GM21529 (cell line): ENCODE results near the gene DBH.

Experiments
- ATAC-seq: cut with Tn5 transposase; IDR thresholded peaks from one replicate; pipeline ENCODE4 v1.9.1; 2021; ENCODE audit not compliant: unreplicated experiment

DBH gene

DNA sequence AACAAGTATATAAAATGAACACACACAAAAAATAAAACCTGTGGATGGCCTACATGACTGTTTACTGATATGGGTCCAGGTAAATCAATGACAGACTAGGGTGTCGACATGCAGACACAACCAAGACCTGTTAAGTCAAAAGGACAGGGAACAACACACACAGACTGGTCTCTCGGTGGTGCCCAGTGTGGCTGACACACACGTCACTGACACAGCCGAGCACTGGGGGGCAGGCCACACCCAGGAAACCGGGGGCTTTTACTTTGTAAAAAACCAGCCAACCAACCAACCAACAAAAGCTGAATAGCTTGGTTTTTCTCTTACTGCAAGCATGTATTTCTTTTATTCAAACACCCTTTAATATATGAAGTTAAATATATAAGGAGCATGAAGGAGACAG lies 31.9 kb upstream of the DBH start:
- ATAC-seq = no peak

GRCh38 chr9:133604856-133605255 lies 31.3 kb upstream of the DBH start:
- ATAC-seq = no peak

DNA sequence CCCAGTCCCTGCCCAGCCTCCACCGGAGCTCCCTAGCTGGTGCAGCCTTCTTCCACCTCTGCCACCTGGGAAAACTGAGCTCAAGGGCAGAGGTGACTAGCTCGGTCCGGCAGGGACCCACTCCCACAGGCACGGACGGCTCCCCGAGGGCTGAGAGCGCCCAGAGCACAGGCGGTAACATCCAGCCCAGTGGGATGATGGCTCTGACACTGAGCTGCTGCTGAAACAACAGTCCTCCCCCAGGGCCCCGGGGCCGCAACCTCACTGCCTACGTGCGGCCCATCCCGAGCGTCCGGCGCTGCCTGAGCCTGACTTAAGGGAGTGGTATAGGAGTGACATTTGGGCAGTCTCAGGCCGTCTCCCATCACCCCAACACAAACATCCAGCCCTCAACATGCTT lies 30.7 kb upstream of the DBH start:
- ATAC-seq = no peak

DNA sequence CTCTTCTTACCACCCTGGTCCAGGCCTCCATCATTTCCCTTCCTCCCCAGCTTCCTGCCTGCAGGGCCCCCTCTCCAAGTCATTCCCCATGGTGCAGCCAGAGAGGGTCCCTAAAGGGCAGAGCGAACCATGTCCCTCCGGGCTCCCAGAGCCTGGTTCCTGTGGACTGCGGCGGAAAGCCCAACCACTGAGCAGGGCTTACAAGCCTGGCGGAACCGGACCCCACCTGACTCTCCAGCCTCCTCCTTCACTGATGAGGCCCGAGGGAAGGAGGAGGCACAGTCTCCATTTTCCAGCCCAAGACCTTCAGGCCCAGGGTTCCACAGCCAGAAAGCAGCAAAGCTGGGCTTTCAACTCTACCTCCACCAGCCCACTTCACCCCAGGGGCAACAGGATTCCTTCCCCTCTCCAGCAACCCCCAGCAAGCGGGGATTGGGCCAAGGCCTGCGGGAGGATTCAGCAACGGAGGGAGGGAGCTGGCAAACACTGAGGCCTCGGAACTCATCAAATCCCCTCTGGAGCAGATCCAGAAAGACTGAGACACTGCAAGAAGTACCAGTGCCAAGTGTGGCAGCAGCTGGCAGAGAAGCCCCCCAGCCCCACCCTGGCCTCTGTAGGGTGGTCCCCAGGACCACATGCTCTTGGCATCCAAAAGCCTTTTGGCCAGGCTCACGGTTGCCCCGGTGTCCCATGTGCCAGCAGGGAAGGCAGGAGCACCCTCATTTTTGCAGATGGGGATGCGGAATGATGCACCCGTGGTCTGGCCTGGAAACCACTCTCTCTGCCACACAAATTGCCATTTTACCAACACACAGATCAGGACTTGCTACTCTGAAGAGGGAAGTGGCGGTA lies 30.1 kb upstream of the DBH start:
- ATAC-seq = no peak

- ATAC-seq = no peak
Observed at GRCh38 chr9:133606708-133607025, 29.5 kb upstream of the DBH start.

- no peak for ATAC-seq
Observed at GRCh38 chr9:133607381-133607780, 28.8 kb upstream of the DBH start.

DNA sequence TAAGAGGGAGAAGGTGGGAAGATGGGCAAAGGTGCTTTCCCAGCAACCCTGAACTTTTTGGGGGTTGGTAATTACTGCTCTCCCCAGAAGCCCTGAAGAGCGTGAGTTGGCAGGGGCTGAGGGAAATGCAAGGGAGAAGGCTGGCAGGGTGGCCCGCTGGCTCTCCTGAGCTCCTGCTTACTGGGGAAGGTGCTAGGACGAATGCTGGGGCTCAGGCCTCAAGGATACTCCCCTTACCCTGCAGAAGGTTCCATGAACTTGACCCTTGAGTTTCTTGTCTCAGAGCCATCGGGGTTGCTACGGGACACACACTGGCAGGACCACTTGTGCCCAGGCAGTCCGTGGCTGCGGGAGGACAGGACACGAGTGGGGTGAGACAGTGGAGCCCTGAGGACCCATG lies 28.2 kb upstream of the DBH start:
- ATAC-seq = no peak

DNA sequence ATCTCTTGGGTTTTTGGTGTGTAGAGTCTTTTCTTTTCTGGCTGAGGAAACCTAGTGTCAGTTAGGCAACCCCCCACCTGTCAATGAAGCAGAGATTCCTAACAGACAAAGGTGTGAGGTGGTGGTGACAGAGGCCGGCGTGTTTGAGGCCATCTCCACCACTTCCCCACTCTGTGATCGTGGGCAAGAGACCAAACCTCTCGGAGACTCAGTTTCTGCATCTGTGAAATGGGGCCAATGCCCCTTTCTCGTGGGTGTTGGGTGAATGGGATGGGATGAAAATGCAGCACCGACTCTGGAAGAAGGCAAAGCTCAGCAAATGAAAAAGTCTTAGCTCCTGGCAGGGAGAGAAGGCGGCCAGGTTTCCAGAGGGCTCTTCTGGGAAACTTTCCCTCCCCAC lies 27.8 kb upstream of the DBH start:
- no peak for ATAC-seq

DNA sequence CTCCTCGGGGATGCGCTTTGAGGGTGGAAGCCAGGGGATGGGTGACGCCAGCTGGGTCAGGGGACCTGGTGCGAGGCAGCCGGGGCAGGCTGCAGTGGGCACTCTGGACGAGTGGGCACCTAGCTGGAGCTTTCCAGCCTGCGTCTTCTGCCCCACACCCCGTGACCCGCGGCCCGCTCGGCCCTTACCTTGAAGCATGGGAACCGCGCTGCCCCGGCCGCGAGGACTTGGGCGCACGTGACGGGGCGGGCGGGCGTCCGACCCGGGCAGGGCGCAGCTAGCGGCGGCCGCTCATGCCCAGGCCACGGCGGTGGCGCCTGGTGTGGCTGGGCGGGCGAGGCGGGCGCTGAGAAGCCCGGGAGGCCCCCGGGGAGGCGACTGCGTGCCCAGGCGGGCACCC lies 27.3 kb upstream of the DBH start:
- no peak for ATAC-seq

DNA sequence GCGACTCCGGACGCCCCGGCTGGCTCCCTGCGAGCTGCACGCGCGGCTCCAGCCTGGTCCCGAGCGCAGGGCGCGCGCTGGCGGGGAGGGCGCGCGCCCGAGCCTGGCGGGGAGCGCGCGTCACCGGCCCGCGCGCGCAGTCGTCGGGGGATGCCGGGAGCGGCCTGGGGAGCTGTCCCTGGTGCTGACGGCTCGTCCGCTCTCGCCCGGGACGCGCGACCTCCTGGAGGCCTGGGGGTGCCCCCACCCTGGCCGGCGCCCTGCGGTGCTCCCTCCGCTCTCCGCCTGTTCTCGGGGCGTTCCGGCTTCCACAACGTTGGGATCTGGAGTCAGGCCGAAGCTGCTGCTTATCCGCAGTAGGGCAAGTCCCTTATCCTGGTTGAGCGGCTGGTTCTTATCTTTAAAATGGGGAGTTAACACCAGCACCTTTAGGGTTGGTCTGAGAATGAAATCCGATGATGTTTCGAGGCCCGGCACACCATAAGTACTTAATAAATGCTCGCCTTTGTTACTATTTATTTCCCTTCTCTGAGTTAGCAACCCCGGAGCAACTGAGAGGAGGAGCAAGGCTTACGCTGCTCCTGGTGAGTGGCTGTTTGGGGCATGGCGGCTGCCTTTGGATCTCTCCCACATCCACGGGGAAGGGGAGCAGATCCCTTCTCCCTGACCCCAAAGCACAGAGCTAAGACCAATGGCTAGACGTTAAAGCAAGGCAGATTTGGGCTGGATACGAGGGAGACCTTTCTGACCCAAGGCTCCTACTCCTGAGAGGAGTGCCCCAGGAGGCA lies 26.7 kb upstream of the DBH start, which contains the start of gene FAM163B:
TSS of gene FAM163B (minus strand) at position 79 of the 788 bp plus-strand sequence. CDS start 29,166 bp downstream, outside the sequence.
- no peak for ATAC-seq

GRCh38 chr9:133610845-133611244 lies 25.3 kb upstream of the DBH start:
- no peak for ATAC-seq

DNA sequence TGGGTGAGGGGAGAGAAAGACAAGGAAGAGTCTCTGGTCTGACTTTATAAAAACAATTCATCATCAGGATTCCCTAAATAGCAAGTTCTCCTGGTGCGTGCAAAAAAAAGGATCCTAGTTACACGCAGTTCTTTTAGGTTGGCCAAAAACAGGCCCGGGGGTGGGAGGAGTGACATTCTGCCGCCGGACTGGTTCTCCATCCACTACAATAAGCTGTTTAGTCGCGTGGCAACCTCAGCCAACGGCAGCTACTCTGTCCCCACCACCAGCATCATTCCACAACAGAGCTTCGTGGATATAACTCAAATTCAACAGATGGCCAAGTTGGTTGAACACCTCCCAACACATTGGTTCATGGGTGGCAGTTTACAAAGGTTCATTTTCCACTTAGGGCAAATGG lies 24.1 kb upstream of the DBH start:
- no peak for ATAC-seq

DNA sequence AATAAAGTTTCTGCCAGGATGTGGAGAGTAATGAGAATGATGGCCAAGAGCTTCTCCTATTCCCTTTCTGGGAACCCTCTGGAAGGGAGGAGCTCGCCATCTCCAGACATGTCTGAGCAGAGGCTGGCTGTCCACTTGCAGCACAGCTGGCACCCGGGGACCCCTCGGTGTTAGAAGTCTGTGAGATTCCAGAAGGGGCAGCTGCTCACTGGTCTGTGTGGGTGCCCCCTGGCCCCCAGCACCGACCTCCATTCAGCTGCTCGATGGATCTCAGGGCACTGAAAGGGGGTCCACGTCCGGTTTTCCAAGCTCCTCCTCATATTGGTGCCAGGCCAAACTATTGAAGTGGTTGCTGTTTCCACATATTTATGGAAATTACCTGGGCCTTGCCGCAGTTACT lies 23.3 kb upstream of the DBH start:
- no peak for ATAC-seq

DNA sequence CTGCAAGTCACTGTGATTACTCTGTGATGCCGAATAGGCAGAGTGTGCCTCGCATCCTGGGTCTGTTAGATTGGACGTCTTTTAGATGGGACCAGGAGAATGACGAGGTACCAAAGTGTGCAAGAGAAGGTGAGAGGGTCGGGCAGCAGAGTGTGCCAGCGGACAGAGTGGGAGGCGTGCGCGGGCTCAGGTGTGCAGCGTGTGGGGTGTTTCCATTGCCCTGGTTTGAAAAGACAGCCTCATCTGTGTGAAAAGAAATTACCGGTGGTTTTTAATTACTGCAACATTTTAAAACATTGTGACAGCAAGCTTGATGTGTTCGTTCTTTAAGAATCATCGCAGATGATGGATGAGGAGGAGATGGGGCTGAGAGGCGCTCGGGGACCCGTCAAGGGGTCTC lies 22.7 kb upstream of the DBH start:
- no peak for ATAC-seq

DNA sequence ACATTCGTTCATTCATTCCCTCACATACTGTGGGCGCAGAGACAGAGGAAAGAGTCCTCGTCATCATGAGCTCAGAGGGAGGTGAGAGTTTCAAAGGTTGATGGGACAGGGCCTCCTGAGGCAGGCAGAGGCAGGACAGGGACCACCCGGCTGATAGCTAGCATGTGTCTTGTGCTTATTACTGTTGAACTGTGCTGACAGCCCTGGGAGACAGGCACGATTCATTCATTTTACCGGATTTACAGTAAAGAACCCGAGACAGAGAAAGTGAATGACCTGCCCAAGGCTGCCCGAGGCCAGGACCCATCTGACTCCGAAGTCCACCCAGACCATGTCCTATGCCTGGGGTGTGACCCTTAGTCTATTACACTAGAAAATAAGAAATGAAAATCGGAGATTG lies 22.1 kb upstream of the DBH start:
- ATAC-seq = no peak

DNA sequence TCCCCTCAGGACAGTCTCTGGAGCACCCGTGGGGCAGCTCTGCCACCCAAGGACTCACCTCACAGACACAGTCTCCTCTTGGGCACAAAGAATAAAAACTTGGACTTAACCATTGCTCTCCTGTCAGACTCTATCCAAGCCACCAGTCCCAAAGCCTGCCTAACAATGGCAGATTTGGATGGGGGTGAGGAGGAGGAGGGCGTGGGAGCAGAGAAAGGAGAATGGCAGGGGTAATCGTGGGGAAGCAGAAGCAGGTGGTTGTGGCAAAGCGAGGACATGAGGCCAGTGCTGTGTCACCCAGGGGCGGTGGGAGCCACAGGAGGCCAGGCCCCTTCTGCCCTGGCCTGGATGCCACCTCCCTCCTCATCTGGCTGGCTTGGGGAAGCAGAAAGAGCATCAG lies 21.5 kb upstream of the DBH start:
- no peak for ATAC-seq

DNA sequence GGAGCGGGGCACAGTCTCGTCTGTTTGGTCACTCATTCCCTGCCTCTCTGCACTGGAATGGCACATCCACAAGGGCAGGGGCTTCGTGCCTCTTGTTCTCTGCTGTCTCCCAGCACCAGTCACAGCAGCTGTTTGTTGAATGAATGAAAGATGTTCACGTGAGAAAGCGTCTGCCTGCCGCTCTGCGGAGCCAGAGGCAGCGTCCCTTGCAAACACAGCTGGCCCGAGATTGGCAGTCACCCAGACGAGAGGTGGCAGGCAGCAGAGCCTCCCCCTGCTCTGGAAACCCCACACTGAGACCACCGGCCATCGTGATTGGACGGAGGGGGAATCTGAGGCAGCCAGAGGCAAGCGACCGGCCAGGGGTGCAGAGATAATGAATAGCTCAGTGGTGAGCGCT lies 21.0 kb upstream of the DBH start:
- no peak for ATAC-seq

GRCh38 chr9:133615606-133616188 lies 20.5 kb upstream of the DBH start:
- ATAC-seq = no peak

DNA sequence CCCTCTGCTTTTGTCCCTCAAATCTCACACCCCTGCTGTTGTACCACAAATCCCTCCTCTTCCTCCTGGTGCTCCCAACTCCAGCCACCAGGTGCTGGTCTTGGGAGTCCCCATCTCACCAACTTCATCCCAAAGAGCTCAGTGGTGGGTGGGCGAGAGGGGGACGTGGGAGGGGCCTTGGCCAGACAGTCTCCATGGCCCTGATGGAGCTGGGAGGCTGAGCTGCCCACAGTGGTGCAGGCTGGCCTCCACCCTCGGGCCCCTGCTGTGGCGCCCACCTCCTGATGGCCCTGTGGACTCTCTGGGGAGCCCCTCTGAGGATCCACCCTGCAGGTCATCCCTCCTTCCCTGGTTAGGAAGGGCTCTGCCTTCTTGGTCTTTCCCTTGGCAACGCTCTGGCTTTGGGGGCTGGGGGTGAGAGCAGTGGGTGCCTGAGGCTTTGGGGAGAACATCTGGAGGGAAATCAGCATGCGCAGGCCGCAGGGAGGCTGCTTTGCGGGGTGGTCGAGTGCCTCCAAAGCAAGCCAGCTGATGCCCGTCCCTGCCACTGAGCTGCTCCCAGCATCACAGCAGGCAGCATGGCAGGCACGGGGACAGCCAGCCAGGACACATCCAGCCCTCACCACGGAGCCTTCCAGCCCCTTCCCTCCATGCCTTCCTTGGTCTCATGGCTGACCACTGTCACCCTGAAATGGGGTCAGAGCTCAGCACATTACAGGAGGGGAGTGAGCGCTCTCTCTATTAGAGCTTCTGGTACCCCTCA lies 19.3 kb upstream of the DBH start:
- ATAC-seq = no peak

DNA sequence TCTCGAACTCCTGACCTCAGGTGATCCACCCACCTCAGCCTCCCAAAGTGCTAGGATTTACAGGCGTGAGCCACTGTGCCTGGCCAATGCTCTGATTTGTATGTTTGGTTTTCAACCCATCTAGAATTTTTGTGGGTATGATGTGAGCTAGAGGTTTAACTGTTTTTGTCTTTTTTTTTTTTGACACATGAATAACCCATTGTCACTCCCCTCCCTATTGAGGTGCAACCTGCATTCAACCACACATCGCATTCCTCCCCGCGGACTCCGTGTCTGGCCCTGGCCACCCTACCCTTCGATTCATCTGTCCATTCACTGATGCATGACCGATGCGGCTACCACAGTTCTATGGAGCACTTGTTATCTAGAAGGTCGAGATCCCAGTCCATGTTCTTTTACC lies 17.4 kb upstream of the DBH start:
- no peak for ATAC-seq

GRCh38 chr9:133619791-133620190 lies 16.4 kb upstream of the DBH start:
- no peak for ATAC-seq
